ENCODE results near the gene PSMD8. TPM values are rescaled to one million over a fixed set of nuclear protein-coding genes. Genes with fewer than 3 reads are reported as not detected.

Gene PSMD8
- total and polyA plus RNA-seq, 8 donors, result 116 to 173 (median 128) TPM

- intact Hi-C loops (cut with DNase I), result no loop called here
- Histone ChIP-seq H3K27me3 (peaks cover 45 to 97% of the 10 kb centered on the region in 2 donors), H3K4me3 (no peak overlapping the region), H3K4me1 (peaks cover 0 to 10% of the 10 kb centered on the region in 2 donors), H3K36me3 (no peaks in the 10 kb centered on the region), H3K9me3 (no peaks in the 10 kb centered on the region), H3K27ac (no peak overlapping the region)
- peak in 1 of 4 donors; percentile 36 for DNase-seq
- ATAC-seq, result peak; percentile 21
- no peak for TF ChIP-seq CTCF (IDR thresholded peaks at IDR 0.05)
Observed at GRCh38 chr19:38394488-38394887, 20.1 kb downstream of the PSMD8 start.

GRCh38 chr19:38395381-38396114 lies 21.2 kb downstream of the PSMD8 start:
- Histone ChIP-seq H3K27me3 (peaks cover 45 to 97% of the 10 kb centered on the region in 2 donors), H3K9me3 (no peaks in the 10 kb centered on the region), H3K4me3 (peak overlapping the region in 1 of 2 donors; percentile 16), H3K27ac (no peak overlapping the region), H3K4me1 (peaks cover 0 to 9% of the 10 kb centered on the region in 2 donors), H3K36me3 (no peaks in the 10 kb centered on the region)
- no peak for TF ChIP-seq CTCF (IDR thresholded peaks at IDR 0.05)
- DNase-seq, result no peak
- ATAC-seq, result no peak
- intact Hi-C loops (cut with DNase I), result no loop called here

GRCh38 chr19:38399081-38399480 lies 24.7 kb downstream of the PSMD8 start:
- H3K36me3 ChIP-seq, result no peaks in the 10 kb centered on the region

GRCh38 chr19:38399537-38399936 lies 25.2 kb downstream of the PSMD8 start:
- no peaks in the 10 kb centered on the region for H3K36me3 ChIP-seq
- H3K27ac ChIP-seq, result no peak overlapping the region
- no peaks in the 10 kb centered on the region for H3K9me3 ChIP-seq
- intact Hi-C loops (cut with DNase I), result no loop called here
- H3K4me3 ChIP-seq, result no peak overlapping the region
- DNase-seq (no peak), ATAC-seq (no peak)
- peaks cover 35 to 64% of the 10 kb centered on the region in 2 donors for H3K27me3 ChIP-seq
- no peak for TF ChIP-seq CTCF (IDR thresholded peaks at IDR 0.05)
- H3K4me1 ChIP-seq, result peaks cover 0 to 21% of the 10 kb centered on the region in 2 donors

More at GRCh38 chr19:38399081-38399480, 24.7 kb downstream of the PSMD8 start:
- intact Hi-C loops (cut with DNase I), result no loop called here
- no peak for TF ChIP-seq CTCF (IDR thresholded peaks at IDR 0.05)
- Histone ChIP-seq H3K4me1 (peaks cover 0 to 16% of the 10 kb centered on the region in 2 donors), H3K27me3 (peaks cover 39 to 69% of the 10 kb centered on the region in 2 donors), H3K4me3 (no peak overlapping the region), H3K27ac (no peak overlapping the region), H3K9me3 (no peaks in the 10 kb centered on the region)
- ATAC-seq, result no peak
- no peak for DNase-seq

GRCh38 chr19:38400361-38400760 lies 26.0 kb downstream of the PSMD8 start:
- Histone ChIP-seq H3K27ac (no peak overlapping the region), H3K27me3 (peaks cover 28 to 56% of the 10 kb centered on the region in 2 donors), H3K4me3 (no peak overlapping the region), H3K4me1 (peaks cover 0 to 19% of the 10 kb centered on the region in 2 donors), H3K36me3 (peaks cover 0 to 8% of the 10 kb centered on the region in 2 donors), H3K9me3 (no peaks in the 10 kb centered on the region)
- TF ChIP-seq CTCF (IDR thresholded peaks at IDR 0.05), result no peak
- ATAC-seq (no peak), DNase-seq (no peak)
- intact Hi-C loops (cut with DNase I), result loop anchor here in 1 of 2 donors (10.0 kb wide), 1 partner anchor 214 kb away; the partner anchor contains the start of genes EIF3K and MAP4K1
